ENCODE results near the gene PTGFRN.

Gene PTGFRN

GRCh38 chr1:116882866-116883265, 26.9 kb upstream of the PTGFRN start:
- no peak for DNase-seq
- Histone ChIP-seq H3K36me3 (no peaks in the 10 kb centered on the region), H3K4me3 (ENCODE audit: low read depth, low read length) (no peak overlapping the region), H3K9me3 (ENCODE audit: severe bottlenecking) (no peaks in the 10 kb centered on the region), H3K27me3 (ENCODE audit: insufficient read depth, low read depth, severe bottlenecking) (no peaks in the 10 kb centered on the region), H3K27ac (no peak overlapping the region)
- TF ChIP-seq CTCF (IDR thresholded peaks at IDR 0.05; ENCODE audit: low read depth, low read length) = no peak

GRCh38 chr1:116886291-116886878, 23.3 kb upstream of the PTGFRN start:
- DNase-seq = no peak
- no peaks in the 10 kb centered on the region for H3K27me3 ChIP-seq (ENCODE audit: insufficient read depth, low read depth, severe bottlenecking)
- TF ChIP-seq CTCF (IDR thresholded peaks at IDR 0.05; ENCODE audit: low read depth, low read length) = no peak
- H3K36me3 ChIP-seq = no peaks in the 10 kb centered on the region
- no peaks in the 10 kb centered on the region for H3K9me3 ChIP-seq (ENCODE audit: severe bottlenecking)
- H3K4me3 ChIP-seq (ENCODE audit: low read depth, low read length) = no peak overlapping the region
- no peak overlapping the region for H3K27ac ChIP-seq

GRCh38 chr1:116887212-116887611, 22.5 kb upstream of the PTGFRN start:
- Histone ChIP-seq H3K36me3 (no peaks in the 10 kb centered on the region), H3K4me3 (ENCODE audit: low read depth, low read length) (no peak overlapping the region), H3K27ac (no peak overlapping the region), H3K9me3 (ENCODE audit: severe bottlenecking) (no peaks in the 10 kb centered on the region), H3K27me3 (ENCODE audit: insufficient read depth, low read depth, severe bottlenecking) (no peaks in the 10 kb centered on the region)
- TF ChIP-seq CTCF (IDR thresholded peaks at IDR 0.05; ENCODE audit: low read depth, low read length) = no peak
- no peak for DNase-seq

GRCh38 chr1:116889380-116889779, 20.3 kb upstream of the PTGFRN start:
- Histone ChIP-seq H3K36me3 (no peaks in the 10 kb centered on the region), H3K4me3 (ENCODE audit: low read depth, low read length) (no peak overlapping the region), H3K9me3 (ENCODE audit: severe bottlenecking) (no peaks in the 10 kb centered on the region), H3K27ac (no peak overlapping the region), H3K27me3 (ENCODE audit: insufficient read depth, low read depth, severe bottlenecking) (no peaks in the 10 kb centered on the region)
- no peak for DNase-seq
- no peak for TF ChIP-seq CTCF (IDR thresholded peaks at IDR 0.05; ENCODE audit: low read depth, low read length)

GRCh38 chr1:116891396-116892079, 18.2 kb upstream of the PTGFRN start:
- no peaks in the 10 kb centered on the region for H3K36me3 ChIP-seq
- TF ChIP-seq CTCF (IDR thresholded peaks at IDR 0.05; ENCODE audit: low read depth, low read length) = no peak
- H3K27ac ChIP-seq = no peak overlapping the region
- H3K4me3 ChIP-seq (ENCODE audit: low read depth, low read length) = no peak overlapping the region
- no peaks in the 10 kb centered on the region for H3K27me3 ChIP-seq (ENCODE audit: insufficient read depth, low read depth, severe bottlenecking)
- DNase-seq = no peak
- no peaks in the 10 kb centered on the region for H3K9me3 ChIP-seq (ENCODE audit: severe bottlenecking)

- Histone ChIP-seq H3K9me3 (ENCODE audit: severe bottlenecking) (no peaks in the 10 kb centered on the region), H3K27ac (no peak overlapping the region), H3K4me3 (ENCODE audit: low read depth, low read length) (no peak overlapping the region), H3K27me3 (ENCODE audit: insufficient read depth, low read depth, severe bottlenecking) (no peaks in the 10 kb centered on the region), H3K36me3 (no peaks in the 10 kb centered on the region)
- no peak for DNase-seq
- TF ChIP-seq CTCF (IDR thresholded peaks at IDR 0.05; ENCODE audit: low read depth, low read length) = no peak
Observed at GRCh38 chr1:116895073-116895472, 14.6 kb upstream of the PTGFRN start.
